Muscle layer of duodenum (tissue), 2 donors: ENCODE data around the gene CEP57L1.

Experiments
- H3K27ac ChIP-seq: one replicate; pipeline ENCODE4 v1.7.0; 2013; ENCODE audit warnings: mild to moderate bottlenecking, low read length
- H3K27me3 ChIP-seq: one replicate; pipeline ENCODE4 v1.7.0; 2013; ENCODE audit warnings: low read depth, mild to moderate bottlenecking, control low read depth, low read length
- H3K36me3 ChIP-seq, 2 donors: one replicate each; pipeline ENCODE4 v1.7.0; 2013; ENCODE audit warnings: low read length in 2 of 2, control low read depth in 1 of 2, mild to moderate bottlenecking in 1 of 2; ENCODE audit not compliant: insufficient read depth in 2 of 2, control insufficient read depth in 1 of 2
- H3K4me1 ChIP-seq, 2 donors: one replicate each; pipeline ENCODE4 v1.7.0; 2013; ENCODE audit warnings: low read length in 2 of 2, mild to moderate bottlenecking in 2 of 2, control low read depth in 1 of 2, moderate library complexity in 1 of 2; ENCODE audit not compliant: insufficient read depth in 2 of 2, control insufficient read depth in 1 of 2
- H3K4me3 ChIP-seq, 2 donors: one replicate each; pipeline ENCODE4 v1.7.0; 2013; ENCODE audit warnings: low read length in 2 of 2, low read depth in 1 of 2, mild to moderate bottlenecking in 1 of 2
- H3K9me3 ChIP-seq, 2 donors: one replicate each; pipeline ENCODE4 v1.7.0; 2013; ENCODE audit warnings: low read length in 2 of 2, control low read depth in 1 of 2, mild to moderate bottlenecking in 1 of 2; ENCODE audit not compliant: control insufficient read depth in 1 of 2
- donor health status: healthy.

The CEP57L1 gene

DNA sequence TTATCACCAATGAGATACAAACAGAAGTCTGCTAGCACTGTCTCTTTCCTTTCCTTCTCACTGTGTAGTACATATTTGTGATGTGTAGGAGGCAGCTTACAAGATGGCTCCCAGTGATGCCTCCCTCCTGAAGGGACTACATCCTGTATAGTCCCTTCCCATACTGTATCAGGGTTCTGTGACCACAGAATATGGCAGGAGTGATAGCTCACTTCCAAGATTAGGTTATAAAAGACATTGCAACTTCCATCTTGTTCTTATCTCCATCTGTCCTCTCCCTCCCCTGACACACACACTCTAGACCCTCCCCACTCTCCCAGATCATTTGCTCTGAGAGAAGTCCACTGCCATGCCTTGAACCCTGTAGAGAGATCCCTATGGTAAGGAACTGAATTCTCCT lies 38.6 kb upstream of the CEP57L1 start:
- Histone ChIP-seq H3K4me3 (no peak overlapping the region), H3K9me3 (no peaks in the 10 kb centered on the region), H3K27ac (no peak overlapping the region), H3K4me1 (peaks cover 26 to 27% of the 10 kb centered on the region in 2 donors), H3K27me3 (no peaks in the 10 kb centered on the region), H3K36me3 (no peaks in the 10 kb centered on the region)

DNA sequence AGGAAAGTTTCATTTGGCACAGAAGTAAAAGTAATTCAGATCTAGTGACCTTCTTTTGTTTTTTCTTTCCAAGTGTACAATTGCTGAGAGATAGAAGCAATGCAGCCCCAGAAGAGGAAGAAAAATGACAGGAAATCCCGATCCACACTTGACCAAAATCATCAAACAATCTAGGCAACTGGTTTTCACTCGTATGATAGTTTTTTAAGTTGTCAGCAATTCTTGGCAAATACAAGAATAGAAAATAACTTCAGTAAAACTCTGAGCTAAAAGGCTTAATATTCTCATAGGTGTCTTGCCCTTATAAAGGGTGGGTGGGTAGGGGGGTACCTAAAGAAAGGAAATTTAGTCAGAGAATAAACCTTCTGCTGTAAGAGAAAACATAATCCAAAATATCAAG lies 36.7 kb upstream of the CEP57L1 start:
- H3K36me3 ChIP-seq, result no peaks in the 10 kb centered on the region
- no peak overlapping the region for H3K4me3 ChIP-seq
- no peaks in the 10 kb centered on the region for H3K27me3 ChIP-seq
- H3K9me3 ChIP-seq, result no peaks in the 10 kb centered on the region
- H3K4me1 ChIP-seq, result peaks cover 22 to 26% of the 10 kb centered on the region in 2 donors
- H3K27ac ChIP-seq, result no peak overlapping the region

DNA sequence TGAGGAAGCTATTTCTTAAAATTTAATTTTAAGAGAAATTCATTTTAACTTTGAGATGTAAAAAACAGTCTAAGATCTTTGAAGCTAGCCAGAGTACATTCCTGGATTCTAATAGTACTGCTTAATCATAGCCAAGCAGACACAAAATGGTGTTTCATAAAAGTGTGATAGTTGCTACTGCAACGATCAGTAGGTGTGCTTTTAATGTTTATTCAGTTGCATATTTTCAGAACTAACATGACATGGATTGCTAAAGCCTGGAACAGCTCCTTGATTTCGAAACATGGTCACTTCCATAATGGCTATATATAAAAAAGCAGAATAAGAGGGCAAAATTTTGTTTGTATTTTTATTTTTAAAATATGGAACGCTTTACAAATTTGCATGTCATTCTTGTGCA lies 36.2 kb upstream of the CEP57L1 start:
- peaks cover 22 to 26% of the 10 kb centered on the region in 2 donors for H3K4me1 ChIP-seq
- no peaks in the 10 kb centered on the region for H3K27me3 ChIP-seq
- peak overlapping the region; percentile 45 for H3K27ac ChIP-seq
- no peaks in the 10 kb centered on the region for H3K36me3 ChIP-seq
- no peaks in the 10 kb centered on the region for H3K9me3 ChIP-seq
- no peak overlapping the region for H3K4me3 ChIP-seq

DNA sequence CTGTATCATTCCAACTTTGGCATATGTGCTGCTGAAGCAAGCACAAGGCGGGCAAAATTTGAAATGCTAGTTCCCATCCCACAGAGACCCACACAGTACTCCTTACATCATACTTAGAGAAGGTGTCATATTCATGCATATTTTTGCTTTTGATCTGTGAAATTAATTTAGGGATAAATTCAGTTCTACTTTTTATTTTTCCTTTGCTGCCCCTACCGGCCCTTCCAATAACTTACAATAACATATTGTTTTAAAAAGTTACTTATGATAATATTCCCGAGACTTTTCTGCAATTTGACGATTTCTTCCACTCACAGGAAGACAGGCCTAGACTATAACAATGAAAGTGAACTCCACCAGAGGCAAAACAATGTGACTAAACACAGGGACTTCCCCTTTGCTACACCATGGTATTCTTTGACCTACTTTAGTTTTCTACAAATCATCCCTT lies 35.7 kb upstream of the CEP57L1 start:
- Histone ChIP-seq H3K27ac (peak overlapping the region; percentile 45), H3K27me3 (no peaks in the 10 kb centered on the region), H3K9me3 (no peaks in the 10 kb centered on the region), H3K4me3 (no peak overlapping the region), H3K4me1 (peaks cover 22 to 26% of the 10 kb centered on the region in 2 donors), H3K36me3 (no peaks in the 10 kb centered on the region)

DNA sequence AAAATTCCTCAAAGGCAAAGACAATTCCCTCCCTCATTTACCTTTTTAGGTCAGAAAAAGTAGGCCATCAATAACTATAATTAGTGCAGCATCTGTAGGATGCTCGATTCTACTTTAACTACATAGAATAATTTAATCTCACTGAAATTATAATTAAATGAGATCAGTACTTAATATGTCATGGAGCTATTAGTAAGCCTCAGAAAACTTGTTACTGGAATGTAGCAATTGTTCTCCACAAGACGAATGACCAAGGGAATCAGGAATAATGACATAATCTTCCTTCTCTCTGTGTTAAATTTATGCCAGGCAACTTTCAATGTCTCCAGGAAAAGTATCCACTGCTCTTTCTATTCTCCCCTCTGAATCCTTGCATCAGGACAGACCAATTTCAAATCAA lies 34.7 kb upstream of the CEP57L1 start:
- Histone ChIP-seq H3K27me3 (no peaks in the 10 kb centered on the region), H3K36me3 (no peaks in the 10 kb centered on the region), H3K9me3 (no peaks in the 10 kb centered on the region), H3K4me1 (peaks cover 22 to 26% of the 10 kb centered on the region in 2 donors), H3K27ac (no peak overlapping the region), H3K4me3 (no peak overlapping the region)

DNA sequence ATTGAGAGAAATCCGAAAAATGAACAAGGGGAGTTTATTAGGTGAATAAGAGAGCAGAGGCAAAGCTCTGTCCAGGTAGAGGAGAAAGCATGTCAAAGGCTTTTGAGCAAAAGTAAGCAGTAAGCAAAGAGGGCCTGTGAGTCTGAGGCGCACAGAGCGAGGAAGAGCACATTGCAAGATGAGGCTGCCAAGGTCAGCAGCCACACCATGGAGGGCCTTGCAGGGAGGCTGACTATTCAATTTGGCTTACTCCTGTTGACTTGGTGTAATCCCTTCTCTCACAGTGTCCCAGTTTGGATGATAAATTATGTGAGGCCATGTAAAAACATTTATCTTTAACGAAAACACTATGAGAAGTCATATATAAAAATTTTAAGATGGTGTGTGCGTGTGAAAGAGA lies 33.1 kb upstream of the CEP57L1 start:
- Histone ChIP-seq H3K36me3 (no peaks in the 10 kb centered on the region), H3K9me3 (no peaks in the 10 kb centered on the region), H3K27ac (no peak overlapping the region), H3K4me3 (no peak overlapping the region), H3K4me1 (peaks cover 21 to 22% of the 10 kb centered on the region in 2 donors), H3K27me3 (no peaks in the 10 kb centered on the region)

DNA sequence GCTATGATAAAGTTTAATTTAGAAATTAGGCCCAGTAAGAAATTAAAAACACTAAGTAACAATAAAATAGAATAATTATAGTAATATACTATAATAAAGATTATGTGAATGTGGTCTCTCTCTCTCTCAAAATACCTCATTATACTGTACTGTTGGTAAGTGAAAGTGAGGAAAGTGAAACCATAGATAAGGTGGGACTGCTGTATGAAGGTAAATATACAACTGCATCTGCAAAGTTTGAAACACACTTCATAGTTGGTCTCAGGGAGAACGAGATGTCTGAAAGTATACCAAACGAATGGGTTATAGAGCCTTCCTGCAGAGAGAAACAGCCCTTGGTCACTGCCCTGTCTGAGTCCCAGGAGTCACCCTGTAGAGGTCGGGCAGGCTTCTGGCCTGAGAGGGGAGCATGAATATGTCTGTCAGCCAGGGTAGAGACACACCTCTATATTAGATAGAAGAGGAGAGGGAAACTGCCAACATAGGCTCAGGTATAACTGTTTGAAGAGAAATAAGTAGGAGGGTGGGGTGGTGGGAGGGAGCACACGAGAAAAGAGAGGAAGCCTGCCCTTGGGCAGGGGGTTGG lies 32.4 kb upstream of the CEP57L1 start:
- Histone ChIP-seq H3K27ac (no peak overlapping the region), H3K4me3 (no peak overlapping the region), H3K4me1 (peaks cover 21 to 23% of the 10 kb centered on the region in 2 donors), H3K9me3 (no peaks in the 10 kb centered on the region), H3K36me3 (no peaks in the 10 kb centered on the region), H3K27me3 (no peaks in the 10 kb centered on the region)

DNA sequence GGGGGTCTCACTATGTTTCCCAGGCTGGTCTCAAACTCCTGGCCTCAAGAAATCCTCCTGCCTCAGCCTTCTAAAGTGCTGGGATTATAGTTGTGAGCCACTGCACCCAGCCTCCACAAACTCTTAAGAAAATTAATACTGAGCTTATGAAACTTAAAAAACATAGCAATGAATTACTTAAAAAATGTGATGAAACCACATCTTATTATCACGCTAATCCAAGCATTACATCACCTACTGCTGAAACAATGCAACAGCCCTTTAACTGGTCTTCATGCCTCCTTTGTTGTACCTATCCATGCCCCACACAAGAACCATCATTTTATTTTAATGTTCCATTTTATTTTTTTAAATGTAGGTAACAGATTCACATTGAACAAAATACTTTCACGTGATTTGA lies 25.6 kb upstream of the CEP57L1 start:
- Histone ChIP-seq H3K4me1 (peaks cover 0 to 9% of the 10 kb centered on the region in 2 donors), H3K27ac (no peak overlapping the region), H3K4me3 (no peak overlapping the region), H3K36me3 (no peaks in the 10 kb centered on the region), H3K27me3 (no peaks in the 10 kb centered on the region), H3K9me3 (no peaks in the 10 kb centered on the region)

DNA sequence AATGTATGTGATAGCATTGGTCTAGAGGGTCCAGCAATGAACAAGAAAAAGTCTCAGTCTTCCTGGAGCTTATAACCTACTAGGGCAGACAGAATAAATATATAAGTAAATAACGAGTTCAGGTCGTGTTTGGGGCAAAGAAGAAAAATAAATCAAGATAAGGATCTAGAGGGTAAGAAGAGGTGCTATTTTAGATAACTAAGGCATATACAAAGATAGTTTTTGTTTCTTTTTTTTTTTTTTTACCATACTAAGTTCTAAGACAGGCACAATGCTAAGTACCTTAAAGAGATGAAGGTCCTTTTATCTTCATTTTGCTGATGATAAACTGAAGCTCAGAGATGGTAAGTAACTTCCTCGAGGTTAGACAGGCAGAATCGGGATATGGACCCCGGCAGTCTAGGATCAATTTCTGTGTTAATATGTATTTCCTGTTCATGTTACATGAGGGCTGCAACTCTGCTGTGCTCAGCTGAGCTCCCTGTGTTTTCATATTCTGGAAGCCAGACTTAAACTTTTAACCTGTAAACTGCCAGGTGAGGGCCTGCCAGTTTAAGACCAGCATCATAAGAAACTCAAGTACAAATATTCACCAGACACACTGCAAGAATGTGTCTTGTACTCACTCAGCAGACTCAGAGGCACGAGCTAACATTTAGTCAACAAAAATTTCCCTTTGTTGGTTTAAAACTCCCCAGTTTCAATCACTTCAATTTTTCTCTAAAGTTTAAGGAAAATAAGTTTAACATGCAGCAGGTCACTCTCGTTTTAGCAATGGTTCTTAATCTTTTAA lies 24.0 kb upstream of the CEP57L1 start:
- Histone ChIP-seq H3K27me3 (no peaks in the 10 kb centered on the region), H3K4me3 (no peak overlapping the region), H3K27ac (no peak overlapping the region), H3K36me3 (no peaks in the 10 kb centered on the region), H3K9me3 (no peaks in the 10 kb centered on the region), H3K4me1 (peaks cover 0 to 9% of the 10 kb centered on the region in 2 donors)

DNA sequence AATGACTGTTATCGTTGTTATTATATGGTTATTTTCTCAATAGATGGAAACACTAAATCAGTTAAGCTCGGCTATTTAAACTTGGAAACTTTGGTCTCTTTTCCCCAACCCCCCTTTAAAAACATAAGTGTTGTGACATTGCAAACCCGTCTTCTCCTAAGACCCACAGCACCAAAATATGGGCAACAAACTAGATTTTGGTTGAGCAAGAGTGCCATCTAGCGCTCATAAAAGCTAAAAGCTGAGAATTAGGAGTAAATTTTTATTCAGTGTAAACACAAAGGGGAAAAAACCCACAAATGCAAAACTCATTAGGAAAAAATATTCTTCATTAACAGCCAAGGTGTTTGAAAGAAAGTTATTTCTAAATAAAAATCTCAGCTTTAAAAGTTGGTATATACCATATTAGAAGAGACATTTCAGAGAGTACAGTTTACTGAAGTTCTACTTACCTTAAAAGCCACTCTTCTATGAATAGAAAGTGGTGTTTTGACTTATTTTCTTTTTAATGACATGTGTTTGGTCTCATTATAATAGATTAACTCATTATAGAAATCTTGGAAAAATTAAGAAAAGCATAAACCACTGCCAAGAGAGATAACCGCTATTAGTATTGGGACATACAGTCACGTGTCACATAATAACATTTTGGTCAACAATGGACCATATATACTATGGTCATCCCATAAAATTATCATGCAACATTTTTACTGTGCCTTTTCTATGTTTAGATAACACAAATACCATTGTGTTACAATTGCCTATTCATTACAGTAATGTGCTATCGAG lies 21.8 kb upstream of the CEP57L1 start:
- H3K9me3 ChIP-seq, result no peaks in the 10 kb centered on the region
- no peak overlapping the region for H3K4me3 ChIP-seq
- peaks cover 0 to 5% of the 10 kb centered on the region in 2 donors for H3K4me1 ChIP-seq
- H3K27me3 ChIP-seq, result no peaks in the 10 kb centered on the region
- no peaks in the 10 kb centered on the region for H3K36me3 ChIP-seq
- H3K27ac ChIP-seq, result no peak overlapping the region

DNA sequence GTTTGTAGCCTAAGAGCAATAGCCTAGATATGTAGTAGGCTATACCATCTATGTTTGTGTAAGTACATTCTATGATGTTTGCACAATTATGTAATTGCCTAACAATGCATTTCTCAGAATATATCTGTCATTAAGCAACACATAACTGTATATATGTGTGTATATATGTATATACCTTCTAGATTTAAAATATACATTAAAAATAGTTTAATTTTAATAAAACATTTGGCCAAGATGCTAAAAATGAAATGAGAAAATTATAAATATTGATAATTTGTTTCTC lies 21.2 kb upstream of the CEP57L1 start:
- Histone ChIP-seq H3K4me1 (peaks cover 0 to 5% of the 10 kb centered on the region in 2 donors), H3K36me3 (no peaks in the 10 kb centered on the region), H3K9me3 (no peaks in the 10 kb centered on the region), H3K27me3 (no peaks in the 10 kb centered on the region), H3K27ac (no peak overlapping the region), H3K4me3 (no peak overlapping the region)
